H1 (cell line): ENCODE results near the gene MYOM3.

Experiments used
- RAD21 ChIP-seq, 2 experiments: IDR thresholded peaks in 1 of 2; conservative IDR thresholded peaks in 1 of 2; 2 replicates each; pipeline ENCODE4 v1.6.1; 2011; ENCODE audit warnings: low read depth in 2 of 2, low read length in 2 of 2, improper control_type of control experiment in 1 of 2, inconsistent platforms in 1 of 2, mild to moderate bottlenecking in 1 of 2, moderate library complexity in 1 of 2
- RBBP5 ChIP-seq: IDR thresholded peaks from 2 replicates; pipeline ENCODE4 v1.7.1; 2012; ENCODE audit warnings: low read depth, mild to moderate bottlenecking, inconsistent platforms, low read length, moderate library complexity, borderline replicate concordance
- TBP ChIP-seq: IDR thresholded peaks from 2 replicates; pipeline ENCODE4 v1.6.1; 2011; ENCODE audit warnings: low read depth, low read length, improper control_type of control experiment
- TF ChIP-seq, protein P1 (sequence below), 3 experiments: IDR thresholded peaks; 1 replicate in 2 of 3; 2 replicates in 1 of 3; pipeline versions ENCODE4 v1.5.1 to v1.6.1; 2011; ENCODE audit warnings: low read length in 3 of 3, mild to moderate bottlenecking in 3 of 3, inconsistent platforms in 2 of 3, low read depth in 1 of 3, moderate library complexity in 1 of 3; ENCODE audit not compliant: insufficient read depth in 1 of 3; ENCODE audit errors: control extremely low read depth in 1 of 3

DNA sequence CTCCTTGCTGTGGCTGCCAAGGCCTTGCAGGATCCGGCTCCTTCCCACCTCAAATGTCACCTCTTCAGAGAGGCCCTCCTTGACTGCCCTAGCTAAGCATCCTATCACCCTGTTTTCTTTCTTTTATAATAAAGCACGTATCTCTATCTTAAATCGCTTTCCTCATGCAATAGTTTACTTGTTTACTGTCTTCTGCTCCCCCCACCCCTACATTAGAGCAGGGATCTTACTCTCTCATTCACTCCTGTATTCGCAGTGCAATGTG lies 36.4 kb downstream of the MYOM3 start:
- TF ChIP-seq TBP, result no peak
- TF ChIP-seq RAD21 (IDR thresholded peaks at IDR 0.05 in 1 of 2, conservative IDR thresholded peaks at IDR 0.05 in 1 of 2; ENCODE audit: low read depth in 2 of 2, low read length in 2 of 2), result no peak
- TF ChIP-seq RBBP5, result no peak
- TF ChIP-seq, protein P1, sequence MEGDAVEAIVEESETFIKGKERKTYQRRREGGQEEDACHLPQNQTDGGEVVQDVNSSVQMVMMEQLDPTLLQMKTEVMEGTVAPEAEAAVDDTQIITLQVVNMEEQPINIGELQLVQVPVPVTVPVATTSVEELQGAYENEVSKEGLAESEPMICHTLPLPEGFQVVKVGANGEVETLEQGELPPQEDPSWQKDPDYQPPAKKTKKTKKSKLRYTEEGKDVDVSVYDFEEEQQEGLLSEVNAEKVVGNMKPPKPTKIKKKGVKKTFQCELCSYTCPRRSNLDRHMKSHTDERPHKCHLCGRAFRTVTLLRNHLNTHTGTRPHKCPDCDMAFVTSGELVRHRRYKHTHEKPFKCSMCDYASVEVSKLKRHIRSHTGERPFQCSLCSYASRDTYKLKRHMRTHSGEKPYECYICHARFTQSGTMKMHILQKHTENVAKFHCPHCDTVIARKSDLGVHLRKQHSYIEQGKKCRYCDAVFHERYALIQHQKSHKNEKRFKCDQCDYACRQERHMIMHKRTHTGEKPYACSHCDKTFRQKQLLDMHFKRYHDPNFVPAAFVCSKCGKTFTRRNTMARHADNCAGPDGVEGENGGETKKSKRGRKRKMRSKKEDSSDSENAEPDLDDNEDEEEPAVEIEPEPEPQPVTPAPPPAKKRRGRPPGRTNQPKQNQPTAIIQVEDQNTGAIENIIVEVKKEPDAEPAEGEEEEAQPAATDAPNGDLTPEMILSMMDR (IDR thresholded peaks at IDR 0.05; ENCODE audit: control extremely low read depth in 1 of 3, insufficient read depth in 1 of 3, low read depth in 1 of 3, low read length in 3 of 3), result no peak
